Mucosa of descending colon (tissue), 3 donors: Measurements from ENCODE around the gene AP5S1. TPM values are rescaled to one million over a fixed set of nuclear protein-coding genes. Genes with fewer than 3 reads are reported as not detected.

Experiments
- ATAC-seq: fragments of 200-7000 bp; cut with Tn5 transposase; one replicate; pipeline ENCODE4 v1.9.1; 2020; ENCODE audit warnings: mild to moderate bottlenecking, moderate library complexity
- DNase-seq, 3 donors: peaks; one replicate each; pipeline ENCODE4 v3.0.0-alpha.2; 2020
- H3K36me3 ChIP-seq: fragments of 200-600 bp; one replicate; pipeline ENCODE4 v1.8.0; 2021; ENCODE audit warnings: low read depth, mild to moderate bottlenecking
- H3K4me1 ChIP-seq: fragments of 200-600 bp; one replicate; pipeline ENCODE4 v1.8.0; 2021; ENCODE audit warnings: low read depth, mild to moderate bottlenecking
- H3K4me3 ChIP-seq: fragments of 200-600 bp; one replicate; pipeline ENCODE4 v1.8.0; 2021; ENCODE audit warnings: mild to moderate bottlenecking
- H3K9me3 ChIP-seq: fragments of 200-600 bp; one replicate; pipeline ENCODE4 v1.8.0; 2021; ENCODE audit warnings: mild to moderate bottlenecking
- intact Hi-C, 2 donors: fragments of 100-400 bp; cut with DNase I in 1 of 2; cut with micrococcal nuclease in 1 of 2; formaldehyde crosslinking; loops; one replicate each; pipeline versions ENCODE4 v1.11.0 to v1.11.1; 2022; cut with DNase I, micrococcal nuclease
- total RNA-seq, 3 donors: library from RNA; stranded (reverse); fragmentation: NEBNext Ultra II Directional in 2 of 3; extraction: Animal tissue kit (Norgen Biotek cat#: 25700) in 2 of 3; gene quantifications; one replicate each; pipeline versions ENCODE4 v1.2.1 to v1.2.4, GENCODE V29; 2021 to 2023
- TF ChIP-seq, protein P1 (sequence below): fragments of 200-600 bp; IDR thresholded peaks from one replicate; pipeline ENCODE4 v1.8.0; 2022; ENCODE audit warnings: antibody characterized with exemption, mild to moderate bottlenecking
- donor health status: DM: no; HTN: no; CAD: no; lungs with moderate emphysema.
- donor health status: DM: no; HTN: no; CAD: no.
- donor health status: DM: no; HTN: yes; CAD: no.

The AP5S1 gene
- total RNA-seq, 3 donors from 2014 or later = 13.0 to 18.6 (median 13.9) TPM

GRCh38 chr20:3811467-3812258, 8.7 kb upstream of the AP5S1 start:
- Histone ChIP-seq H3K9me3 (no peaks in the 10 kb centered on the region), H3K4me3 (no peak overlapping the region), H3K4me1 (peaks cover 60% of the 10 kb centered on the region), H3K36me3 (peaks cover 3% of the 10 kb centered on the region)
- DNase-seq = peak; percentile 99
- peak; percentile 88 for ATAC-seq
- TF ChIP-seq, protein P1, sequence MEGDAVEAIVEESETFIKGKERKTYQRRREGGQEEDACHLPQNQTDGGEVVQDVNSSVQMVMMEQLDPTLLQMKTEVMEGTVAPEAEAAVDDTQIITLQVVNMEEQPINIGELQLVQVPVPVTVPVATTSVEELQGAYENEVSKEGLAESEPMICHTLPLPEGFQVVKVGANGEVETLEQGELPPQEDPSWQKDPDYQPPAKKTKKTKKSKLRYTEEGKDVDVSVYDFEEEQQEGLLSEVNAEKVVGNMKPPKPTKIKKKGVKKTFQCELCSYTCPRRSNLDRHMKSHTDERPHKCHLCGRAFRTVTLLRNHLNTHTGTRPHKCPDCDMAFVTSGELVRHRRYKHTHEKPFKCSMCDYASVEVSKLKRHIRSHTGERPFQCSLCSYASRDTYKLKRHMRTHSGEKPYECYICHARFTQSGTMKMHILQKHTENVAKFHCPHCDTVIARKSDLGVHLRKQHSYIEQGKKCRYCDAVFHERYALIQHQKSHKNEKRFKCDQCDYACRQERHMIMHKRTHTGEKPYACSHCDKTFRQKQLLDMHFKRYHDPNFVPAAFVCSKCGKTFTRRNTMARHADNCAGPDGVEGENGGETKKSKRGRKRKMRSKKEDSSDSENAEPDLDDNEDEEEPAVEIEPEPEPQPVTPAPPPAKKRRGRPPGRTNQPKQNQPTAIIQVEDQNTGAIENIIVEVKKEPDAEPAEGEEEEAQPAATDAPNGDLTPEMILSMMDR = no peak
- intact Hi-C loops = no loop called here

GRCh38 chr20:3812259-3812681, 8.1 kb upstream of the AP5S1 start:
- intact Hi-C loops = no loop called here
- peak in 2 of 3 donors; percentile 42 to 52 for DNase-seq
- peaks cover 3% of the 10 kb centered on the region for H3K36me3 ChIP-seq
- H3K4me1 ChIP-seq = peaks cover 55% of the 10 kb centered on the region
- no peak for ATAC-seq
- TF ChIP-seq, protein P1 = no peak
- H3K9me3 ChIP-seq = no peaks in the 10 kb centered on the region
- H3K4me3 ChIP-seq = no peak overlapping the region

GRCh38 chr20:3812975-3813847, 7.1 kb upstream of the AP5S1 start:
- Histone ChIP-seq H3K4me1 (peaks cover 48% of the 10 kb centered on the region), H3K9me3 (no peaks in the 10 kb centered on the region), H3K4me3 (no peak overlapping the region), H3K36me3 (peaks cover 3% of the 10 kb centered on the region)
- DNase-seq (no peak), ATAC-seq (no peak)
- intact Hi-C loops = no loop called here
- TF ChIP-seq, protein P1 = no peak

DNA sequence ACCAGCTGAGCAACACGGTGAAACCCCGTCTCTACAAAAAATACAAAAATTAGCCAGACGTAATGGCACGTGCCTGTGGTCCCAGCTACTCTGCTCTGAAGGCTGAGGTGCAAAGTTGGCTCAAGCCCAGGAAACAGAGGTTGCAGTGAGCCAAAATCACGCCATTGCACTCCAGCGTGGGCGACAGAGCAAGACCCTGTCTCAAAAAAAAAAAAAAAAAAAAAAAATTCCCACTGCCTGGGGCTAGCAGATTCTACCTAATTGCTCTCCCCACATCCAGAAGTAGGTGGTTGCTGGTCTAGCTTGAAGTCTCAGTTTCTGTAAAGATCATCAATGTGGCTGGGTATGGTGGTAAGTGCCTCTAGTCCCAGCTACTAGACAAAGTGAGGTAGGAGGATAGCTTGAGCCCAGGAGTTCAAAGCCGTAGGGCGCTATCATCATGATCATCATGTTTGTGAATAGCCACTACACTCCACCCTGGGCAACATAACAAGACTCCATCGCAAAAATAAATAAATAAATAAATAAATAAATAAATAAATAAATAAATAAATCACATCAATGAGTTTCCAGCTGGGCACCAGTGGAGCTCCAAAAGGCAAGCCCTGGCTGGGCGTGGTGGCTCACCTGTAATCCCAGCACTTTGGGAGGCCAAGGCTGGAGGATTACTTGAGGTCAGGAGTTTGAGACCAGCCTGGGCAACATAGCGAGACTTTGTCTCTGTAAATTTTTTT, 6.3 kb upstream of the AP5S1 start:
- no peak for DNase-seq
- intact Hi-C loops = no loop called here

More for the DNA sequence above, 6.3 kb upstream of the AP5S1 start:
- Histone ChIP-seq H3K4me1 (peaks cover 47% of the 10 kb centered on the region), H3K4me3 (no peak overlapping the region), H3K9me3 (no peaks in the 10 kb centered on the region), H3K36me3 (peaks cover 3% of the 10 kb centered on the region)
- TF ChIP-seq, protein P1 = no peak
- ATAC-seq = no peak
